HepG2 (cell line): Measurements from ENCODE around the gene MADCAM1. TPM values are rescaled to one million over a fixed set of nuclear protein-coding genes. Genes with fewer than 3 reads are reported as not detected.
A peak's percentile ranks its signal among the peaks of the same experiment; 100 is the strongest.

ENCODE experiments used
- AHR ChIP-seq: IDR thresholded peaks from 2 replicates; pipeline ENCODE4 v1.6.1; 2018; ENCODE audit warnings: missing genetic modification reagents, missing compliant biosample characterization
- HMG20A ChIP-seq: IDR thresholded peaks from 2 replicates; pipeline ENCODE4 v1.6.1; 2016; ENCODE audit warnings: borderline replicate concordance
- PBX2 ChIP-seq: IDR thresholded peaks from 2 replicates; pipeline ENCODE4 v1.6.1; 2016; ENCODE audit warnings: control low read depth
- PREB ChIP-seq: sonication (generic); formaldehyde crosslinking; IDR thresholded peaks from 2 replicates; pipeline ENCODE4 v1.4.0; 2020; ENCODE audit warnings: missing genetic modification reagents
- RBFOX2 ChIP-seq: fragments of 200-400 bp; formaldehyde crosslinking; IDR thresholded peaks from 2 replicates; pipeline ENCODE4 v1.6.1; 2017; ENCODE audit warnings: low read depth, mild to moderate bottlenecking, low read length
- U2AF1 ChIP-seq: fragments of 200-400 bp; formaldehyde crosslinking; optimal IDR thresholded peaks from 2 replicates; pipeline ENCODE3; 2017; ENCODE audit warnings: mild to moderate bottlenecking, low read depth, low read length
- ZBED4 ChIP-seq: sonication (generic); formaldehyde crosslinking; IDR thresholded peaks from 2 replicates; pipeline ENCODE4 v1.4.0; 2020; ENCODE audit warnings: missing genetic modification reagents, borderline replicate concordance
- ZNF256 ChIP-seq: sonication (generic); formaldehyde crosslinking; conservative IDR thresholded peaks from 2 replicates; pipeline ENCODE4 v1.4.0; 2020; ENCODE audit warnings: missing genetic modification reagents
- ZNF512 ChIP-seq: sonication (generic); formaldehyde crosslinking; IDR thresholded peaks from 2 replicates; pipeline ENCODE4 v1.4.0; 2020; ENCODE audit warnings: mild to moderate bottlenecking, missing genetic modification reagents
- ZNF7 ChIP-seq: IDR thresholded peaks from 2 replicates; pipeline ENCODE4 v1.6.1; 2016; ENCODE audit warnings: missing biosample characterization, missing genetic modification reagents
- polyA plus RNA-seq, 8 experiments: library from polyadenylated mRNA; depleted of rRNA in 3 of 8; stranded (reverse) in 7 of 8; unstranded in 1 of 8; fragments of >200 nt; fragmentation: Illumina TruSeq in 4 of 8; extraction: Trizol in 4 of 8; gene quantifications; 2 replicates each; pipeline versions ENCODE4 v1.2.1 to v1.2.3, GENCODE V29; 2011 to 2016; ENCODE audit warnings: low read depth in 4 of 8, missing spikeins in 1 of 8, mixed read lengths in 1 of 8; ENCODE audit not compliant: insufficient read depth in 1 of 8
- total RNA-seq, 5 experiments: library from RNA; depleted of rRNA; stranded (reverse); fragments of >200 nt; fragmentation: Illumina TruSeq; extraction: Trizol; gene quantifications; 2 replicates each; pipeline ENCODE4 v1.2.3, GENCODE V29; 2016; ENCODE audit warnings: low read depth in 1 of 5
- TF ChIP-seq, protein P1 (sequence below): sonication (generic); formaldehyde crosslinking; IDR thresholded peaks from 2 replicates; pipeline ENCODE4 v1.4.0; 2020; ENCODE audit warnings: mild to moderate bottlenecking, missing genetic modification reagents
- TF ChIP-seq, protein P2 (sequence below): sonication (generic); formaldehyde crosslinking; IDR thresholded peaks from 2 replicates; pipeline ENCODE4 v1.5.0; 2020; ENCODE audit warnings: missing genetic modification reagents
- TF ChIP-seq, protein P3 (sequence below): sonication (generic); formaldehyde crosslinking; IDR thresholded peaks from 2 replicates; pipeline ENCODE4 v1.5.1; 2020; ENCODE audit warnings: mild to moderate bottlenecking, missing genetic modification reagents
- TF ChIP-seq, protein P4 (sequence below): IDR thresholded peaks from 2 replicates; pipeline ENCODE4 v1.6.1; 2016; ENCODE audit warnings: missing compliant biosample characterization, missing genetic modification reagents, borderline replicate concordance

MADCAM1 gene
- total and polyA plus RNA-seq, 2 of the 13 experiments (the other 11 are each of a cell fraction or from before 2014, with no cell fraction given), result 0.29 to 0.33 TPM

DNA sequence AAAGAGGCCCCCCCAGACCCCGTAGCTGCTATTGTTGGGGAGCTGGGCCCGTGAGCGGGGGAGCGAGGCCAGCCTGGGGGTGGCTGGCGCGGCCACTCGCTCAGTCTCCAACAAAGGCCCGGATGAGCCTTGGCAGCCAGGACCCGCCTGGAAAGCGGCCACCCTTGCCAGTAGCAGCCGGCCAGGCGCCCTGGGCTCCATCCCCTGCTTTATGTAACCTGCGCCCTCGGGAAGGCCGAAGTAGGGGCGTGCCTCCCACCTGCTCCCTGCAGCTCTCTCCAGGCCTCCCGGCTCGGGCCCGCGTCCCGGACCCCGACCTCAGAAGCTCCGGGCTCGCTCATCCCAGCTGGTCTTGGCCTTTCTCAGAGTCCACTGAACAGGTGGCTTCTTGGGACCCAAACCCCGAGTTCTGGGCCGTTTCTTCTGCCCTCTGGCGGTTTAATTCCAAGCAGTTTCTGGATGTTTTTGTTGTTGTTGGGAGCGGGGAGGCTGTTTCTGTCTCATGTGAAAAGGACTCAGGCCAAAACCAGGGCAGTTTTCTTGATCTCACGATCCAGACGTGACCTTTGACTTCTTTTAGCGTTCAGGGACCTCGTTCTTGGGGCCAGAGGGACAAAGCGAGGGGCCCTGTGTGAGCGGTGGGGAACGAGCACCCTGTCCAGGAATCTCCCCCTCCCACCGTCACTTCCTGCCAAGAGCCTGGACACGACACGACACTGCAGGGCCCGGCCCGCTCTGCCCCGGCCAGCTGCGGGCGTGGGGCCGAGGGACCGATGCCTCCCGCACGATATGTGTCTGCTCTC lies 36.5 kb downstream of the MADCAM1 start (continued):
- TF ChIP-seq ZBED4 (CRISPR knock-in tag), result no peak; the same call in 1 of the 2 replicates
- no peak for TF ChIP-seq PBX2 (CRISPR knock-in tag)
- TF ChIP-seq, protein P1, sequence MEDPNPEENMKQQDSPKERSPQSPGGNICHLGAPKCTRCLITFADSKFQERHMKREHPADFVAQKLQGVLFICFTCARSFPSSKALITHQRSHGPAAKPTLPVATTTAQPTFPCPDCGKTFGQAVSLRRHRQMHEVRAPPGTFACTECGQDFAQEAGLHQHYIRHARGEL, result no peak
- TF ChIP-seq, protein P2, sequence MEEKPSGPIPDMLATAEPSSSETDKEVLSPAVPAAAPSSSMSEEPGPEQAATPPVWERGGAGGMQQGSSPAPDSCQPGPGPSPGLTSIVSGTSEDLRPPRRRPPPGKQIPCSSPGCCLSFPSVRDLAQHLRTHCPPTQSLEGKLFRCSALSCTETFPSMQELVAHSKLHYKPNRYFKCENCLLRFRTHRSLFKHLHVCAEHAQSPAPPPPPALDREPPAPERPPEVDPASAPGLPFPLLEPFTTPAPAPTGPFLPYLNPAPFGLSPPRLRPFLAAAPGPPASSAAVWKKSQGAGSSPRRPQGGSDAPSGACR (CRISPR knock-in tag), result peak; percentile 51; the same call in 1 of the 2 replicates
- TF ChIP-seq U2AF1, result no peak
- TF ChIP-seq AHR (CRISPR knock-in tag), result no peak
- peak; percentile 12; the same call in 1 of the 2 replicates for TF ChIP-seq HMG20A (CRISPR knock-in tag)
- TF ChIP-seq RBFOX2, result peak; percentile 58
- TF ChIP-seq, protein P3, sequence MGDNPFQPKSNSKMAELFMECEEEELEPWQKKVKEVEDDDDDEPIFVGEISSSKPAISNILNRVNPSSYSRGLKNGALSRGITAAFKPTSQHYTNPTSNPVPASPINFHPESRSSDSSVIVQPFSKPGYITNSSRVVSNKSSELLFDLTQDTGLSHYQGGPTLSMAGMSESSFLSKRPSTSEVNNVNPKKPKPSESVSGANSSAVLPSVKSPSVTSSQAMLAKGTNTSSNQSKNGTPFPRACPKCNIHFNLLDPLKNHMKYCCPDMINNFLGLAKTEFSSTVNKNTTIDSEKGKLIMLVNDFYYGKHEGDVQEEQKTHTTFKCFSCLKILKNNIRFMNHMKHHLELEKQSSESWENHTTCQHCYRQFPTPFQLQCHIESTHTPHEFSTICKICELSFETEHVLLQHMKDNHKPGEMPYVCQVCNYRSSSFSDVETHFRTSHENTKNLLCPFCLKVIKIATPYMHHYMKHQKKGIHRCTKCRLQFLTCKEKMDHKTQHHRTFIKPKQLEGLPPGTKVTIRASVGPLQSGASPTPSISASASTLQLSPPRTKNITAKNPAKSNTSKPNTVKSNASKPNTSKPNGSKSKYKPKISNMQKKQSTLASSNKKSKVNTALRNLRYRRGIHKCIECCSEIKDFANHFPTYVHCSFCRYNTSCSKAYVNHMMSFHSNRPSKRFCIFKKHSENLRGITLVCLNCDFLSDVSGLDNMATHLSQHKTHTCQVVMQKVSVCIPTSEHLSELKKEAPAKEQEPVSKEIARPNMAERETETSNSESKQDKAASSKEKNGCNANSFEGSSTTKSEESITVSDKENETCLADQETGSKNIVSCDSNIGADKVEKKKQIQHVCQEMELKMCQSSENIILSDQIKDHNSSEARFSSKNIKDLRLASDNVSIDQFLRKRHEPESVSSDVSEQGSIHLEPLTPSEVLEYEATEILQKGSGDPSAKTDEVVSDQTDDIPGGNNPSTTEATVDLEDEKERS (CRISPR knock-in tag), result no peak
- TF ChIP-seq, protein P4, sequence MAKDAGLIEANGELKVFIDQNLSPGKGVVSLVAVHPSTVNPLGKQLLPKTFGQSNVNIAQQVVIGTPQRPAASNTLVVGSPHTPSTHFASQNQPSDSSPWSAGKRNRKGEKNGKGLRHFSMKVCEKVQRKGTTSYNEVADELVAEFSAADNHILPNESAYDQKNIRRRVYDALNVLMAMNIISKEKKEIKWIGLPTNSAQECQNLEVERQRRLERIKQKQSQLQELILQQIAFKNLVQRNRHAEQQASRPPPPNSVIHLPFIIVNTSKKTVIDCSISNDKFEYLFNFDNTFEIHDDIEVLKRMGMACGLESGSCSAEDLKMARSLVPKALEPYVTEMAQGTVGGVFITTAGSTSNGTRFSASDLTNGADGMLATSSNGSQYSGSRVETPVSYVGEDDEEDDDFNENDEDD (CRISPR knock-in tag), result no peak
- TF ChIP-seq ZNF7 (CRISPR knock-in tag), result no peak
- no peak for TF ChIP-seq PREB (CRISPR knock-in tag)
- TF ChIP-seq ZNF256 (CRISPR knock-in tag), result 0 out of 2 replicates have a peak, but pooled peaks have one; percentile 65
- TF ChIP-seq ZNF512, result no peak
